GM12878 (cell line): ENCODE measurements around the gene TBC1D5. TPM values are rescaled to one million over a fixed set of nuclear protein-coding genes. Genes with fewer than 3 reads are reported as not detected.

Experiments
- ATAC-seq: fragments of 200-7000 bp; cut with Tn5 transposase; 3 replicates; pipeline ENCODE4 v1.9.1; 2020; ENCODE audit warnings: mild to moderate bottlenecking, moderate library complexity
- BruUV-seq: library from RNA; stranded (reverse); fragments of 400-500 nt; replicated peaks from 2 replicates; lab custom pipeline; 2021; lab: Mats Ljungman, UMichigan
- CTCF ChIA-PET: fragments of 300-600 bp; sonication (Branson Sonifier 250); formaldehyde crosslinking; extraction: SDS; loops from one replicate; lab custom pipeline; 2021; ENCODE audit warnings: inconsistent platforms; lab: Yijun Ruan, JAX
- POLR2A ChIA-PET: fragments of 350-600 bp; formaldehyde crosslinking; extraction: SDS; loops from one replicate; lab custom pipeline; 2021; ENCODE audit warnings: inconsistent platforms; lab: Charles Lee
- RAD21 ChIA-PET: fragments of 300-600 bp; sonication (Branson Sonifier 250); formaldehyde crosslinking; loops from one replicate; lab custom pipeline; 2023; ENCODE audit warnings: antibody characterized with exemption; ENCODE audit not compliant: unreplicated experiment; lab: Charles Lee
- SMC1A ChIA-PET: fragments of 300-600 bp; sonication (Branson Sonifier 250); formaldehyde crosslinking; loops from one replicate; lab custom pipeline; 2023; ENCODE audit not compliant: unreplicated experiment, uncharacterized antibody; lab: Charles Lee
- DNase-seq: peaks from one replicate; pipeline ENCODE4 v3.0.0-alpha.2; 2011; ENCODE audit warnings: low read depth, low spot score
- FAIRE-seq: peaks from 3 replicates; lab custom pipeline; 2011; peaks lifted over from hg19 to GRCh38; lab: Jason Lieb, UNC
- H2AFZ ChIP-seq: 2 replicates; pipeline ENCODE4 v1.6.0; 2011; ENCODE audit warnings: low read depth, low read length, control low read depth; ENCODE audit not compliant: control insufficient read depth
- H3K27ac ChIP-seq: 2 replicates; pipeline ENCODE4 v1.5.1; 2011; ENCODE audit warnings: control low read depth; ENCODE audit not compliant: control insufficient read depth, insufficient read depth
- H3K27me3 ChIP-seq, 2 experiments: replicated peaks in 1 of 2; 2 replicates each; pipeline versions ENCODE4 v1.6.0 to v1.6.1; 2011; ENCODE audit warnings: low read length in 1 of 2; ENCODE audit not compliant: control insufficient read depth in 2 of 2, insufficient read depth in 2 of 2
- H3K36me3 ChIP-seq, 2 experiments: 2 replicates each; pipeline ENCODE4 v1.5.1; 2011; ENCODE audit warnings: low read length in 1 of 2; ENCODE audit not compliant: control insufficient read depth in 2 of 2, insufficient read depth in 2 of 2
- H3K4me1 ChIP-seq: 2 replicates; pipeline ENCODE4 v1.6.1; 2011; ENCODE audit warnings: mild to moderate bottlenecking, low read length, moderate library complexity, mixed read lengths; ENCODE audit not compliant: control insufficient read depth, insufficient read depth
- H3K4me2 ChIP-seq: 2 replicates; pipeline ENCODE4 v1.6.0; 2011; ENCODE audit warnings: control low read depth; ENCODE audit not compliant: control insufficient read depth, insufficient read depth
- H3K4me3 ChIP-seq: fragments of 200-600 bp; sonication (generic); 2 replicates; pipeline ENCODE4 v1.5.1; 2016
- H3K79me2 ChIP-seq: 2 replicates; pipeline ENCODE4 v1.6.0; 2011; ENCODE audit warnings: low read length; ENCODE audit not compliant: control insufficient read depth, insufficient read depth
- H3K9ac ChIP-seq: 2 replicates; pipeline ENCODE4 v1.8.0; 2011; ENCODE audit warnings: low read length, control low read depth, mixed read lengths; ENCODE audit not compliant: control insufficient read depth, insufficient read depth
- H3K9me3 ChIP-seq: replicated peaks from 3 replicates; pipeline ENCODE4 v1.5.1; 2011; ENCODE audit warnings: mild to moderate bottlenecking, low read length; ENCODE audit not compliant: control insufficient read depth, insufficient read depth
- H4K20me1 ChIP-seq: 2 replicates; pipeline ENCODE4 v1.6.0; 2011; ENCODE audit not compliant: control insufficient read depth, insufficient read depth
- CHD1 ChIP-seq: IDR thresholded peaks from 2 replicates; pipeline ENCODE4 v1.6.1; 2012; ENCODE audit warnings: low read depth, low read length, improper control_type of control experiment
- MTA2 ChIP-seq: fragments of 450-650 bp; IDR thresholded peaks from 2 replicates; pipeline ENCODE4 v1.6.1; 2016; ENCODE audit warnings: low read depth, mild to moderate bottlenecking, moderate library complexity
- NFYA ChIP-seq: IDR thresholded peaks from 2 replicates; pipeline ENCODE4 v1.6.1; 2011; ENCODE audit warnings: low read depth, mild to moderate bottlenecking, low read length, improper control_type of control experiment, borderline replicate concordance
- NR2F1 ChIP-seq: fragments of 450-650 bp; conservative IDR thresholded peaks from 2 replicates; pipeline ENCODE4 v1.6.1; 2017; ENCODE audit warnings: mild to moderate bottlenecking
- WGBS: methylation state at CpG from one replicate; pipeline ENCODE4 v1.1.6; 2016; ENCODE audit warnings: low lambda C conversion rate; ENCODE audit not compliant: insufficient replicate concordance, insufficient coverage; ENCODE audit errors: missing lambda C conversion rate; 5-methylcytosine and 5-hydroxymethylcytosine counted together
- in situ Hi-C: fragments of 300-500 bp; cut with MboI; formaldehyde crosslinking; loops from 9 replicates; pipeline ENCODE4 v1.14.3; 2018; ENCODE audit warnings: mixed read lengths
- intact Hi-C: fragments of 100-400 bp; cut with micrococcal nuclease; formaldehyde crosslinking; loops from one replicate; pipeline ENCODE4 v1.14.2; 2022; ENCODE audit not compliant: unreplicated experiment
- polyA plus RNA-seq, 11 experiments: library from polyadenylated mRNA; depleted of rRNA in 4 of 11; unstranded in 6 of 11; stranded (reverse) in 5 of 11; fragments of >200 nt; fragmentation: Nextera tagmentation in 4 of 11; fragmentation: Illumina TruSeq in 1 of 11; extraction: Ambion mirVana in 4 of 11; extraction: Trizol in 1 of 11; gene quantifications; 1 replicate in 1 of 11; 2 replicates in 10 of 11; pipeline versions ENCODE4 v1.2.1 to v1.2.3, GENCODE V29; 2011 to 2016; ENCODE audit warnings: inconsistent platforms in 2 of 11, missing spikeins in 2 of 11, low read depth in 1 of 11
- total RNA-seq, 4 experiments: library from RNA; depleted of rRNA in 3 of 4; stranded (reverse); fragments of >200 nt in 3 of 4; fragmentation: Illumina TruSeq in 1 of 4; extraction: Trizol in 1 of 4; gene quantifications; 2 replicates each; pipeline versions ENCODE4 v1.2.1 to v1.2.3, GENCODE V29; 2013 to 2021

The TBC1D5 gene
- total and polyA plus RNA-seq, 10 of the 15 experiments (the other 5 are each of a cell fraction or from before 2014, with no cell fraction given): 5.5 to 61.0 (median 43.8) TPM

GRCh38 chr3:17505856-17506255 lies 236.6 kb downstream of the TBC1D5 start:
- Histone ChIP-seq H3K4me1 (no peaks in the 10 kb centered on the region), H3K9me3 (no peaks in the 10 kb centered on the region), H3K79me2 (no peaks in the 10 kb centered on the region), H3K9ac (no peak overlapping the region), H3K4me2 (no peak overlapping the region), H3K27ac (no peak overlapping the region), H2AFZ (no peak overlapping the region), H4K20me1 (no peaks in the 10 kb centered on the region), H3K27me3 (no peaks in the 10 kb centered on the region), H3K36me3 (no peaks in the 10 kb centered on the region; a peak in 1 of 4 replicates), H3K4me3 (no peak overlapping the region)
- POLR2A ChIA-PET: no interaction called here
- FAIRE-seq: no peak
- no peak for ATAC-seq
- CTCF ChIA-PET: no interaction called here
- no peak for DNase-seq
- intact Hi-C loops (no loop called here), in situ Hi-C loops (no loop called here)
- SMC1A ChIA-PET: interaction anchor here (0.6 kb wide), 1 partner anchor 53 kb away, joined by 3 read pairs; no protein-coding TSS in a partner anchor
- TF ChIP-seq CHD1 (no peak), NFYA (no peak), NR2F1 (no peak)
- RAD21 ChIA-PET: no interaction called here
- no TSS peak for BruUV-seq

GRCh38 chr3:17501745-17502144 lies 240.7 kb downstream of the TBC1D5 start:
- SMC1A ChIA-PET: interaction anchor here (1.4 kb wide), 1 partner anchor 10 kb away, joined by 5 read pairs; no protein-coding TSS in a partner anchor
- no TSS peak for BruUV-seq
- H2AFZ ChIP-seq: no peak overlapping the region
- no peak overlapping the region for H3K4me2 ChIP-seq
- H3K36me3 ChIP-seq: no peaks in the 10 kb centered on the region; a peak in 1 of 4 replicates
- POLR2A ChIA-PET: no interaction called here
- no peak overlapping the region for H3K9ac ChIP-seq
- no peaks in the 10 kb centered on the region for H3K79me2 ChIP-seq
- H3K27me3 ChIP-seq: no peaks in the 10 kb centered on the region
- no peaks in the 10 kb centered on the region for H4K20me1 ChIP-seq
- no peak for ATAC-seq
- H3K4me3 ChIP-seq: no peak overlapping the region
- RAD21 ChIA-PET: no interaction called here
- intact Hi-C loops: no loop called here
- no peak for TF ChIP-seq MTA2
- no peak for DNase-seq
- CTCF ChIA-PET: no interaction called here
- 100% methylated on average over 2 of the region's 2 CpGs for WGBS
- no peaks in the 10 kb centered on the region for H3K9me3 ChIP-seq
- H3K27ac ChIP-seq: no peak overlapping the region
- H3K4me1 ChIP-seq: no peaks in the 10 kb centered on the region
- FAIRE-seq: no peak
- in situ Hi-C loops: no loop called here
